H1 (cell line): ENCODE results near the gene ANKRD13C. TPM values are rescaled to one million over a fixed set of nuclear protein-coding genes. Genes with fewer than 3 reads are reported as not detected.

Source experiments
- CTBP2 ChIP-seq: IDR thresholded peaks from 2 replicates; pipeline ENCODE4 v1.7.0; 2011; ENCODE audit warnings: borderline replicate concordance, mild to moderate bottlenecking, moderate library complexity, mixed read lengths, low read length; ENCODE audit not compliant: insufficient read depth, insufficient read length
- RXRA ChIP-seq: IDR thresholded peaks from 2 replicates; pipeline ENCODE4 v1.6.1; 2011; ENCODE audit warnings: low read depth, mild to moderate bottlenecking, low read length, moderate library complexity; ENCODE audit not compliant: insufficient read depth
- polyA plus RNA-seq, 7 experiments: library from polyadenylated mRNA; depleted of rRNA in 3 of 7; stranded (reverse) in 5 of 7; unstranded in 2 of 7; fragments of >200 nt in 5 of 7; fragments of 200-250 nt in 2 of 7; gene quantifications; 1 replicate in 5 of 7; 2 replicates in 1 of 7; 4 replicates in 1 of 7; pipeline versions ENCODE4 v1.2.1 to v1.2.3, GENCODE V29; 2011 to 2013; ENCODE audit warnings: missing spikeins in 2 of 7, mixed read lengths in 2 of 7
- total RNA-seq: library from RNA; stranded (reverse); fragmentation: NEBNext Ultra II Directional; extraction: Animal tissue kit (Norgen Biotek cat#: 25700); gene quantifications from 2 replicates; pipeline ENCODE4 v1.2.1, GENCODE V29; 2021

Gene ANKRD13C
- total and polyA plus RNA-seq, 2 of the 8 experiments (the other 6 are each of a cell fraction or from before 2014, with no cell fraction given): 4.8 to 21.7 TPM

- TF ChIP-seq RXRA (no peak), CTBP2 (no peak)
Observed at GRCh38 chr1:70278710-70279109, 75.8 kb downstream of the ANKRD13C start (continued).
